Suprapubic skin (tissue), 4 donors: ENCODE results near the gene POU3F3. TPM values are rescaled to one million over a fixed set of nuclear protein-coding genes. Genes with fewer than 3 reads are reported as not detected.

ENCODE experiments used
- DNase-seq, 2 donors: peaks; one replicate each; pipeline ENCODE4 v3.0.0-alpha.2; 2019; ENCODE audit warnings: low spot score in 2 of 2
- H3K27ac ChIP-seq: fragments of 200-600 bp; sonication (generic); one replicate; pipeline ENCODE4 v1.5.1; 2019
- H3K27me3 ChIP-seq: fragments of 200-600 bp; sonication (generic); one replicate; pipeline ENCODE4 v1.5.1; 2019
- H3K36me3 ChIP-seq: fragments of 200-600 bp; sonication (generic); one replicate; pipeline ENCODE4 v1.5.1; 2019
- H3K4me1 ChIP-seq: fragments of 200-600 bp; sonication (generic); one replicate; pipeline ENCODE4 v1.5.1; 2019
- H3K4me3 ChIP-seq: fragments of 200-600 bp; sonication (generic); one replicate; pipeline ENCODE4 v1.5.1; 2019; ENCODE audit warnings: mild to moderate bottlenecking
- H3K9me3 ChIP-seq: fragments of 200-600 bp; sonication (generic); one replicate; pipeline ENCODE4 v1.5.1; 2019
- CTCF ChIP-seq, 2 donors: fragments of 200-600 bp in 1 of 2; fragments of 450-650 bp in 1 of 2; sonication (generic) in 1 of 2; IDR thresholded peaks; one replicate each; pipeline ENCODE4 v1.5.1; 2016 to 2019; ENCODE audit warnings: antibody characterized with exemption in 2 of 2, mild to moderate bottlenecking in 1 of 2, moderate library complexity in 1 of 2
- EP300 ChIP-seq: sonication (generic); formaldehyde crosslinking; IDR thresholded peaks from one replicate; pipeline ENCODE4 v1.6.1; 2017; ENCODE audit warnings: antibody characterized with exemption
- POLR2A ChIP-seq, 2 donors: fragments of 450-650 bp; IDR thresholded peaks; one replicate each; pipeline ENCODE4 v1.6.1; 2017; ENCODE audit warnings: antibody characterized with exemption in 2 of 2, mild to moderate bottlenecking in 2 of 2, moderate library complexity in 2 of 2
- POLR2AphosphoS5 ChIP-seq, 3 donors: sonication (generic); formaldehyde crosslinking; IDR thresholded peaks; one replicate each; pipeline ENCODE4 v1.6.1; 2017; ENCODE audit warnings: antibody characterized with exemption in 3 of 3
- WGBS: methylation state at CpG from one replicate; pipeline ENCODE4 v1.1.5; 2018; 5-methylcytosine and 5-hydroxymethylcytosine counted together
- total RNA-seq, 4 donors: library from RNA; depleted of rRNA; stranded (reverse); fragments of >200 nt; gene quantifications; one replicate each; pipeline ENCODE4 v1.1.0, GENCODE V29; 2016

POU3F3 gene
- total RNA-seq, 4 donors from 2014 or later, result 0.30 to 1.5 (median 0.84) TPM

GRCh38 chr2:104848526-104848925 lies 5.4 kb upstream of the POU3F3 start:
- DNase-seq, result no peak
- 26% methylated on average over 4 of the region's 4 CpGs for WGBS

DNA sequence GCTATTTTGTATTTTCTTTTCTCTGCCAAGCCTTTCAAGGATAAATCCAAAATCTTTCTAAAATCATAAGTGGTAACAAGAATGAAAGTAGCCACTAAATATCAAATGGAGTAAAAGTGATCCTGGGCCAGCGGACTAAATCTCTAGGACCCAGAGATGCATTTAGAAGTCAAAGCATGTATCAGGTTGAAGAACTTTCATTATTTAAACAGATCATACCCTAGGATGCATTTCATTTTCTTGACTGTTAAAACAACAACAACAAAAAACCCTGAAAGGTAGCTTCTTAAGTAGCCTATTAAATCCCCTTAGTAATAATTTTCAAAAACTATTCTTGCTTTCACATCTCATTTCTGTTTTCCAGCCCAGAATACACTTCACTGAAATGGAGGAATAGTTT lies 4.8 kb upstream of the POU3F3 start:
- Histone ChIP-seq H3K4me3 (no peak overlapping the region), H3K27ac (no peak overlapping the region), H3K36me3 (no peaks in the 10 kb centered on the region), H3K27me3 (peaks cover 100% of the 10 kb centered on the region), H3K9me3 (no peaks in the 10 kb centered on the region), H3K4me1 (peaks cover 50% of the 10 kb centered on the region)
- DNase-seq, result no peak
- no peak for TF ChIP-seq EP300
- no peak for TF ChIP-seq POLR2AphosphoS5 (IDR thresholded peaks at IDR 0.05)
- TF ChIP-seq CTCF (IDR thresholded peaks at IDR 0.05), result no peak
- TF ChIP-seq POLR2A (IDR thresholded peaks at IDR 0.05), result no peak
- 15% methylated on average over 1 of the region's 1 CpG for WGBS

More at GRCh38 chr2:104848526-104848925, 5.4 kb upstream of the POU3F3 start:
- Histone ChIP-seq H3K27me3 (peaks cover 100% of the 10 kb centered on the region), H3K4me3 (no peak overlapping the region), H3K4me1 (peaks cover 50% of the 10 kb centered on the region), H3K27ac (no peak overlapping the region), H3K36me3 (no peaks in the 10 kb centered on the region), H3K9me3 (no peaks in the 10 kb centered on the region)
- no peak for TF ChIP-seq POLR2A (IDR thresholded peaks at IDR 0.05)

GRCh38 chr2:104849618-104850141 lies 4.2 kb upstream of the POU3F3 start:
- H3K27me3 ChIP-seq, result peaks cover 100% of the 10 kb centered on the region
- no peak overlapping the region for H3K27ac ChIP-seq
- H3K4me1 ChIP-seq, result peaks cover 50% of the 10 kb centered on the region
- no peaks in the 10 kb centered on the region for H3K36me3 ChIP-seq
- 7% methylated on average over 7 of the region's 7 CpGs for WGBS
- no peaks in the 10 kb centered on the region for H3K9me3 ChIP-seq
- no peak for DNase-seq
- TF ChIP-seq CTCF (IDR thresholded peaks at IDR 0.05) (peak; percentile 36 to 74), POLR2A (IDR thresholded peaks at IDR 0.05) (no peak)
- H3K4me3 ChIP-seq, result no peak overlapping the region

- WGBS, result 21% methylated on average over 9 of the region's 9 CpGs
- Histone ChIP-seq H3K4me3 (no peak overlapping the region), H3K27me3 (peaks cover 97% of the 10 kb centered on the region), H3K4me1 (peaks cover 45% of the 10 kb centered on the region), H3K27ac (no peak overlapping the region), H3K36me3 (no peaks in the 10 kb centered on the region), H3K9me3 (no peaks in the 10 kb centered on the region)
- no peak for TF ChIP-seq POLR2A (IDR thresholded peaks at IDR 0.05)
- no peak for TF ChIP-seq EP300
- no peak for TF ChIP-seq POLR2AphosphoS5 (IDR thresholded peaks at IDR 0.05)
- TF ChIP-seq CTCF (IDR thresholded peaks at IDR 0.05), result no peak
- no peak for DNase-seq
These were observed 3.3 kb upstream of the POU3F3 start for GRCh38 chr2:104850361-104851290.

DNA sequence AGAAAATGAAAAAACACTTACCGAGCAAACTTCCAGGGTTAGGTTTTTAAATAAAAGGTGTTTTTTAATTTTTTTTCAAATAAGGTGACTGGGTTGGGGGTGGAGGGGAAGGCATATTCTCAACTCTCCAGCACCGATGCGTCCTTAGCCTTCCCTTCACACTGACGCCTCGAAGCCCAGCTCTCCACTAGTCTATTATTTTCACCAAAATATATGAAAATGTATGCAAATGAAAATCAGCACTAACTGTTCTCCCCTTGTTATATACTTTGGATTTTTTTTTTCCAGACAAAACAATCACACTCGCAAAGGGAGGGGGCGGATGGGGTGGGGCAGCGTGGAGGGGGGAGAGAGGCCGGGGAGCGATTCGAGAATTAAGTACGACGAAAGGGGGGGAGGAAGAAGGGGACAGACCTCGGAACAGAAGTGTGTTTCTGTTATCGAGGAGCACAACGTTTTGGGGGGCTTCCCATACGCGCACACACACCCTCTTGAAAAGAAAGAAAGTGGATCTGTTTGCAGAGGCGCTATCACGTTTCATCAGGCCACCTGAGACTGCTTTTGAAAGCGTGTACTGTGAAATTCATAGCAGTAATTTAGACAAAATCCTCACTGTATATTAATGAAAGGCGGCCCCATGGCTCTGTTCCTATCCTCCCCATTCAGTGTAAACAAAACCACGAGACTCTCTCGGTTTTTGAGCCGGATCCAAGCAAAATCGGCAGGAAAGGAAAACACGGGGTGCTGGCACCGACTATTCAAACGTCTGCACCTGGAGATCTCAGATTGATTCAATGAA lies 2.4 kb upstream of the POU3F3 start:
- Histone ChIP-seq H3K36me3 (no peaks in the 10 kb centered on the region), H3K9me3 (no peaks in the 10 kb centered on the region), H3K27ac (no peak overlapping the region), H3K27me3 (peaks cover 97% of the 10 kb centered on the region), H3K4me3 (peak overlapping the region; percentile 58), H3K4me1 (peaks cover 50% of the 10 kb centered on the region)
- DNase-seq, result no peak
- 4% methylated on average over 29 of the region's 29 CpGs for WGBS
- no peak for TF ChIP-seq POLR2AphosphoS5 (IDR thresholded peaks at IDR 0.05)
- TF ChIP-seq CTCF (IDR thresholded peaks at IDR 0.05), result no peak
- no peak for TF ChIP-seq POLR2A (IDR thresholded peaks at IDR 0.05)
- TF ChIP-seq EP300, result no peak
